ENCODE data around the gene TEDDM1.
"Not testable (repeated sequence)": the region's sequence is repeated elsewhere in the genome, so short reads cannot be mapped to it uniquely, and the experiment has no call there.

The TEDDM1 gene

GRCh38 chr1:182400567-182400966 is at the start of gene TEDDM1:
Gene TEDDM1 (minus strand): TSS chr1:182400667. CDS start chr1:182400485, 182 bp downstream.
- TF ChIP-seq CTCF (IDR thresholded peaks at IDR 0.05; ENCODE audit: low read depth, low read length), result no peak
- H3K4me3 ChIP-seq (replicated peaks in 1 of 2; ENCODE audit: low read depth in 2 of 2, low read length in 2 of 2), result no peak within 1 kb of the TSS
- DNase-seq (ENCODE audit: low read depth in 2 of 2), result no peak

GRCh38 chr1:182450087-182450486 is 49.6 kb upstream of the TEDDM1 start, which contains the start of gene RGSL1:
Gene RGSL1 (plus strand): TSS chr1:182450146. CDS start chr1:182450166, 20 bp downstream.
- no peak within 1 kb of the TSS for H3K4me3 ChIP-seq (replicated peaks in 1 of 2; ENCODE audit: low read depth in 2 of 2, low read length in 2 of 2)
- TF ChIP-seq CTCF (IDR thresholded peaks at IDR 0.05; ENCODE audit: low read depth, low read length), result no peak
- no peak for DNase-seq (ENCODE audit: low read depth in 2 of 2)

GRCh38 chr1:182447660-182448059 is 47.2 kb upstream of the TEDDM1 start:
- TF ChIP-seq CTCF (IDR thresholded peaks at IDR 0.05; ENCODE audit: low read depth, low read length), result no peak

GRCh38 chr1:182447124-182447523 is 46.7 kb upstream of the TEDDM1 start:
- not testable (repeated sequence) for H3K4me3 ChIP-seq (replicated peaks in 1 of 2; ENCODE audit: low read depth in 2 of 2, low read length in 2 of 2); DNase-seq (ENCODE audit: low read depth in 2 of 2)

More at GRCh38 chr1:182447660-182448059, 47.2 kb upstream of the TEDDM1 start:
- no peak for DNase-seq (ENCODE audit: low read depth in 2 of 2)
- no peak overlapping the region for H3K4me3 ChIP-seq (replicated peaks in 1 of 2; ENCODE audit: low read depth in 2 of 2, low read length in 2 of 2)

GRCh38 chr1:182446033-182446669 is 45.7 kb upstream of the TEDDM1 start:
- DNase-seq (ENCODE audit: low read depth in 2 of 2), result peak; percentile 65 to 72
- H3K4me3 ChIP-seq (replicated peaks in 1 of 2; ENCODE audit: low read depth in 2 of 2, low read length in 2 of 2), result no peak overlapping the region
- TF ChIP-seq CTCF (IDR thresholded peaks at IDR 0.05; ENCODE audit: low read depth, low read length), result peak; percentile 65

GRCh38 chr1:182444497-182444896 is 44.0 kb upstream of the TEDDM1 start:
- TF ChIP-seq CTCF (IDR thresholded peaks at IDR 0.05; ENCODE audit: low read depth, low read length), result peak; percentile 19
- no peak for DNase-seq (ENCODE audit: low read depth in 2 of 2)
- H3K4me3 ChIP-seq (replicated peaks in 1 of 2; ENCODE audit: low read depth in 2 of 2, low read length in 2 of 2), result no peak overlapping the region

GRCh38 chr1:182442333-182442732 is 41.9 kb upstream of the TEDDM1 start:
- H3K4me3 ChIP-seq (replicated peaks in 1 of 2; ENCODE audit: low read depth in 2 of 2, low read length in 2 of 2), result no peak overlapping the region
- no peak for DNase-seq (ENCODE audit: low read depth in 2 of 2)
- no peak for TF ChIP-seq CTCF (IDR thresholded peaks at IDR 0.05; ENCODE audit: low read depth, low read length)
